OCI-LY7 (cell line): ENCODE results near the gene ALG10. TPM values are rescaled to one million over a fixed set of nuclear protein-coding genes. Genes with fewer than 3 reads are reported as not detected.
"Not testable (repeated sequence)": the region's sequence is repeated elsewhere in the genome, so short reads cannot be mapped to it uniquely, and the experiment has no call there.

Source experiments
- BruUV-seq: library from RNA; stranded (reverse); fragments of 400-500 nt; replicated peaks from 2 replicates; lab custom pipeline; 2021; lab: Mats Ljungman, UMichigan
- CTCF ChIA-PET: fragments of 300-600 bp; sonication (Branson Sonifier 250); formaldehyde crosslinking; loops from one replicate; lab custom pipeline; 2022; ENCODE audit warnings: antibody characterized with exemption; ENCODE audit not compliant: unreplicated experiment; lab: Charles Lee
- POLR2A ChIA-PET: fragments of 300-600 bp; sonication (Branson Sonifier 250); formaldehyde crosslinking; loops from one replicate; lab custom pipeline; 2022; ENCODE audit warnings: antibody characterized with exemption; lab: Charles Lee
- DNase-seq: peaks from one replicate; pipeline ENCODE4 v3.0.0-alpha.2; 2015; ENCODE audit warnings: low spot score
- H2AFZ ChIP-seq: fragments of 200-600 bp; sonication (generic), shearing (Covaris generic); 2 replicates; pipeline ENCODE4 v1.6.1; 2014; ENCODE audit warnings: mild to moderate bottlenecking, antibody characterized with exemption, low read length, moderate library complexity
- H3K27ac ChIP-seq: fragments of 200-600 bp; sonication (generic); 2 replicates; pipeline ENCODE4 v1.5.1; 2014; ENCODE audit warnings: mixed run types, low read depth, mild to moderate bottlenecking, moderate library complexity, low read length, inconsistent platforms; ENCODE audit not compliant: poor library complexity, severe bottlenecking
- H3K36me3 ChIP-seq: fragments of 200-600 bp; sonication (generic); 2 replicates; pipeline ENCODE4 v1.6.1; 2014; ENCODE audit warnings: mild to moderate bottlenecking, antibody characterized with exemption, low read length, moderate library complexity, mixed read lengths; ENCODE audit not compliant: insufficient read depth
- H3K4me1 ChIP-seq: fragments of 200-600 bp; sonication (generic); 2 replicates; pipeline ENCODE4 v1.5.1; 2014; ENCODE audit warnings: mild to moderate bottlenecking, low read length; ENCODE audit not compliant: insufficient read depth, poor library complexity, severe bottlenecking
- H3K4me2 ChIP-seq: fragments of 200-600 bp; sonication (generic); 2 replicates; pipeline ENCODE4 v1.6.1; 2014; ENCODE audit warnings: mild to moderate bottlenecking, low read length
- H3K4me3 ChIP-seq: fragments of 200-600 bp; sonication (generic); 2 replicates; pipeline ENCODE4 v1.5.1; 2014; ENCODE audit warnings: mild to moderate bottlenecking, low read depth, low read length; ENCODE audit not compliant: poor library complexity, severe bottlenecking
- H3K79me2 ChIP-seq: fragments of 200-600 bp; sonication (generic); 2 replicates; pipeline ENCODE4 v1.6.1; 2016; ENCODE audit warnings: low read depth, mild to moderate bottlenecking, low read length, moderate library complexity, mixed read lengths; ENCODE audit not compliant: insufficient read depth
- H3K9me2 ChIP-seq: fragments of 200-600 bp; sonication (generic); 2 replicates; pipeline ENCODE4 v1.6.1; 2016; ENCODE audit warnings: mild to moderate bottlenecking, low read length, mixed read lengths; ENCODE audit not compliant: insufficient read depth
- H3K9me3 ChIP-seq: fragments of 200-600 bp; sonication (generic); 2 replicates; pipeline ENCODE4 v1.6.1; 2014; ENCODE audit warnings: mild to moderate bottlenecking, mixed run types, low read length, mixed read lengths
- H4K20me1 ChIP-seq: fragments of 200-600 bp; sonication (generic); 2 replicates; pipeline ENCODE4 v1.6.1; 2014; ENCODE audit warnings: mild to moderate bottlenecking, antibody characterized with exemption, low read length, moderate library complexity, mixed read lengths; ENCODE audit not compliant: insufficient read depth
- CTCF ChIP-seq: fragments of 200-600 bp; sonication (generic); conservative IDR thresholded peaks from 2 replicates; pipeline ENCODE4 v1.5.1; 2014; ENCODE audit warnings: mild to moderate bottlenecking, antibody characterized with exemption, low read length, moderate library complexity, mixed read lengths
- EZH2phosphoT487 ChIP-seq: fragments of 200-600 bp; sonication (generic); IDR thresholded peaks from 2 replicates; pipeline ENCODE4 v1.6.1; 2018; ENCODE audit warnings: low read depth, borderline replicate concordance, mild to moderate bottlenecking, mixed run types, antibody characterized with exemption, low read length, moderate library complexity, mixed read lengths
- intact Hi-C: fragments of 100-400 bp; cut with micrococcal nuclease; formaldehyde crosslinking; loops from one replicate; pipeline ENCODE4 v1.10.0; 2022; ENCODE audit not compliant: unreplicated experiment
- total RNA-seq, 2 experiments: library from RNA; depleted of rRNA in 1 of 2; stranded (reverse); fragments of >200 nt in 1 of 2; shearing (Covaris generic) in 1 of 2; gene quantifications; 2 replicates each; pipeline ENCODE4 v1.2.3, GENCODE V29; 2014 to 2022

The ALG10 gene
- total RNA-seq, 2 experiments from 2014 or later = 28.6 to 28.8 TPM

- ChIA-PET CTCF (no interaction called here), POLR2A (no interaction called here)
- no peaks in the 10 kb centered on the region for H3K79me2 ChIP-seq
- TF ChIP-seq EZH2phosphoT487 (no peak), CTCF (no peak)
- no peaks in the 10 kb centered on the region for H3K4me1 ChIP-seq
- H4K20me1 ChIP-seq = no peaks in the 10 kb centered on the region
- H3K27ac ChIP-seq = no peak overlapping the region
- intact Hi-C loops = no loop called here
- no TSS peak for BruUV-seq
- no peaks in the 10 kb centered on the region for H3K36me3 ChIP-seq
- no peak for DNase-seq
- no peaks in the 10 kb centered on the region for H3K9me3 ChIP-seq
- no peaks in the 10 kb centered on the region for H3K9me2 ChIP-seq
- H2AFZ ChIP-seq = no peak overlapping the region
- no peak overlapping the region for H3K4me3 ChIP-seq
- H3K4me2 ChIP-seq = no peak overlapping the region
Measured at GRCh38 chr12:33988197-33988805, 34.0 kb upstream of the ALG10 start.

- no peaks in the 10 kb centered on the region for H3K9me3 ChIP-seq
- intact Hi-C loops = no loop called here
- H4K20me1 ChIP-seq = no peaks in the 10 kb centered on the region
- H3K36me3 ChIP-seq = no peaks in the 10 kb centered on the region
- H3K4me3 ChIP-seq = no peak overlapping the region
- H2AFZ ChIP-seq = no peak overlapping the region
- no peaks in the 10 kb centered on the region for H3K79me2 ChIP-seq
- H3K27ac ChIP-seq = no peak overlapping the region
- no peaks in the 10 kb centered on the region for H3K9me2 ChIP-seq
- TF ChIP-seq EZH2phosphoT487 (no peak), CTCF (no peak)
- no peaks in the 10 kb centered on the region for H3K4me1 ChIP-seq
- H3K4me2 ChIP-seq = no peak overlapping the region
- POLR2A ChIA-PET = no interaction called here
- DNase-seq = no peak
- no TSS peak for BruUV-seq
- CTCF ChIA-PET = no interaction called here
Measured at GRCh38 chr12:33988913-33989312, 33.4 kb upstream of the ALG10 start.

- no peak for DNase-seq
- ChIA-PET POLR2A (no interaction called here), CTCF (no interaction called here)
- Histone ChIP-seq H4K20me1 (no peaks in the 10 kb centered on the region), H3K9me2 (no peaks in the 10 kb centered on the region), H3K79me2 (no peaks in the 10 kb centered on the region), H3K36me3 (no peaks in the 10 kb centered on the region), H2AFZ (no peak overlapping the region), H3K9me3 (no peaks in the 10 kb centered on the region), H3K4me1 (no peaks in the 10 kb centered on the region), H3K27ac (no peak overlapping the region), H3K4me2 (no peak overlapping the region), H3K4me3 (no peak overlapping the region)
- intact Hi-C loops = no loop called here
- BruUV-seq = no TSS peak
- TF ChIP-seq CTCF = no peak
- TF ChIP-seq EZH2phosphoT487 = no peak
Measured at GRCh38 chr12:33994857-33995808, 27.2 kb upstream of the ALG10 start.

GRCh38 chr12:34008835-34009234 is 13.5 kb upstream of the ALG10 start:
- H3K9me2 ChIP-seq, BruUV-seq: not testable (repeated sequence)
- POLR2A ChIA-PET = interaction anchor here (0.7 kb wide), 1 partner anchor 1238 kb away, joined by 5 read pairs; no protein-coding TSS in a partner anchor

More at GRCh38 chr12:34008835-34009234, 13.5 kb upstream of the ALG10 start:
- DNase-seq, intact Hi-C loops, H2AFZ ChIP-seq, H3K4me1 ChIP-seq, H3K9me3 ChIP-seq, H3K36me3 ChIP-seq, H3K4me2 ChIP-seq, H4K20me1 ChIP-seq, H3K27ac ChIP-seq, CTCF ChIA-PET, H3K4me3 ChIP-seq, H3K79me2 ChIP-seq: not testable (repeated sequence)
